HCT116 (cell line): Measurements from ENCODE around the gene POC1A. TPM values are rescaled to one million over a fixed set of nuclear protein-coding genes. Genes with fewer than 3 reads are reported as not detected.

Experiments
- ATAC-seq: fragments of 200-7000 bp; cut with Tn5 transposase; 2 replicates; pipeline ENCODE4 v1.9.1; 2020; ENCODE audit warnings: mild to moderate bottlenecking, moderate library complexity
- BruUV-seq: library from RNA; stranded (reverse); fragments of 400-500 nt; replicated peaks from 2 replicates; lab custom pipeline; 2021; lab: Mats Ljungman, UMichigan
- CTCF ChIA-PET: fragments of 300-600 bp; sonication (Branson Sonifier 250); formaldehyde crosslinking; loops from one replicate; lab custom pipeline; 2021; ENCODE audit warnings: antibody characterized with exemption; lab: Charles Lee
- POLR2A ChIA-PET: fragments of 300-600, 350-600 bp; sonication (Branson Sonifier 250); formaldehyde crosslinking; loops from one replicate; lab custom pipeline; 2021; ENCODE audit warnings: antibody characterized with exemption; lab: Charles Lee
- RAD21 ChIA-PET, 2 experiments: fragments of 300-600 bp; sonication (Branson Sonifier 250); formaldehyde crosslinking; loops; one replicate each; lab custom pipeline; 2023; ENCODE audit warnings: low total read pairs in 2 of 2; ENCODE audit not compliant: uncharacterized antibody in 2 of 2, unreplicated experiment in 2 of 2, low non-redundant PET in 1 of 2; lab: Charles Lee
- DNase-seq: peaks from one replicate; pipeline ENCODE4 v3.0.0-alpha.2; 2010; ENCODE audit warnings: low read depth, low spot score
- H2AFZ ChIP-seq: fragments of 200-600 bp; shearing (Covaris generic), sonication (generic); 2 replicates; pipeline ENCODE4 v1.6.1; 2017; ENCODE audit warnings: low read depth, mixed run types, mixed read lengths, antibody characterized with exemption, low read length; ENCODE audit not compliant: poor library complexity, severe bottlenecking
- H3K27ac ChIP-seq: 2 replicates; pipeline ENCODE4 v1.5.1; 2012; ENCODE audit warnings: low read depth, low read length
- H3K27me3 ChIP-seq: fragments of 200-600 bp; sonication (generic); 2 replicates; pipeline ENCODE4 v1.6.1; 2016; ENCODE audit warnings: mixed run types, low read length, mixed read lengths; ENCODE audit not compliant: insufficient read depth
- H3K36me3 ChIP-seq, 2 experiments: fragments of 200-500 bp in 1 of 2; fragments of 200-600 bp in 1 of 2; sonication (Bioruptor generic) in 1 of 2; sonication (generic) in 1 of 2; 2 replicates each; pipeline versions ENCODE4 v1.5.1 to v1.6.1; 2014 to 2016; ENCODE audit warnings: low read length in 2 of 2, inconsistent platforms in 1 of 2, mixed read lengths in 1 of 2, mixed run types in 1 of 2; ENCODE audit not compliant: insufficient read depth in 2 of 2, control insufficient read depth in 1 of 2
- H3K4me1 ChIP-seq, 2 experiments: fragments of 200-600 bp in 1 of 2; sonication (generic) in 1 of 2; 2 replicates each; pipeline versions ENCODE4 v1.5.1 to v1.6.1; 2012 to 2017; ENCODE audit warnings: low read length in 2 of 2, inconsistent platforms in 1 of 2, mild to moderate bottlenecking in 1 of 2, mixed read lengths in 1 of 2, mixed run types in 1 of 2, moderate library complexity in 1 of 2; ENCODE audit not compliant: insufficient read depth in 2 of 2, control insufficient read depth in 1 of 2
- H3K4me2 ChIP-seq: fragments of 200-600 bp; sonication (generic); 2 replicates; pipeline ENCODE4 v1.6.1; 2017; ENCODE audit warnings: mixed run types, low read length, mixed read lengths
- H3K4me3 ChIP-seq, 2 experiments: fragments of 200-600 bp in 1 of 2; sonication (generic) in 1 of 2; replicated peaks in 1 of 2; 2 replicates each; pipeline ENCODE4 v1.5.1; 2011 to 2016; ENCODE audit warnings: low read length in 2 of 2, control low read depth in 1 of 2, low read depth in 1 of 2, mild to moderate bottlenecking in 1 of 2, mixed read lengths in 1 of 2, mixed run types in 1 of 2
- H3K79me2 ChIP-seq: fragments of 200-600 bp; sonication (generic); 2 replicates; pipeline ENCODE4 v1.6.1; 2017; ENCODE audit warnings: mild to moderate bottlenecking, mixed run types, low read length, moderate library complexity, mixed read lengths; ENCODE audit not compliant: insufficient read depth
- H3K9ac ChIP-seq: fragments of 200-600 bp; sonication (generic); 2 replicates; pipeline ENCODE4 v1.6.1; 2016; ENCODE audit warnings: low read length, mixed read lengths
- H3K9me2 ChIP-seq: fragments of 200-600 bp; sonication (generic), shearing (Covaris generic); 2 replicates; pipeline ENCODE4 v1.6.1; 2017; ENCODE audit warnings: mixed run types, mild to moderate bottlenecking, moderate library complexity; ENCODE audit not compliant: insufficient read depth
- H3K9me3 ChIP-seq, 2 experiments: fragments of 200-500 bp in 1 of 2; fragments of 200-600 bp in 1 of 2; sonication (Bioruptor generic) in 1 of 2; sonication (generic) in 1 of 2; 2 replicates each; pipeline ENCODE4 v1.6.1; 2014 to 2017; ENCODE audit warnings: low read length in 2 of 2, mixed read lengths in 2 of 2, inconsistent platforms in 1 of 2, low read depth in 1 of 2, mild to moderate bottlenecking in 1 of 2, mixed run types in 1 of 2, moderate library complexity in 1 of 2; ENCODE audit not compliant: control insufficient read depth in 1 of 2, insufficient read depth in 1 of 2
- H4K20me1 ChIP-seq: fragments of 200-600 bp; sonication (generic), shearing (Covaris generic); 2 replicates; pipeline ENCODE4 v1.6.1; 2017; ENCODE audit warnings: mixed run types, mild to moderate bottlenecking, moderate library complexity; ENCODE audit not compliant: insufficient read depth
- CEBPB ChIP-seq: IDR thresholded peaks from 2 replicates; pipeline ENCODE4 v1.6.1; 2012; ENCODE audit warnings: low read depth
- EGR1 ChIP-seq: IDR thresholded peaks from 2 replicates; pipeline ENCODE4 v1.6.1; 2012; ENCODE audit warnings: low read depth
- ELF1 ChIP-seq: IDR thresholded peaks from 2 replicates; pipeline ENCODE4 v1.6.1; 2012; ENCODE audit warnings: low read depth, borderline replicate concordance
- EZH2phosphoT487 ChIP-seq: fragments of 200-600 bp; IDR thresholded peaks from 2 replicates; pipeline ENCODE4 v1.6.1; 2018; ENCODE audit warnings: antibody characterized with exemption, borderline replicate concordance
- JUND ChIP-seq: IDR thresholded peaks from 2 replicates; pipeline ENCODE4 v1.6.1; 2012
- POLR2AphosphoS5 ChIP-seq: IDR thresholded peaks from 2 replicates; pipeline ENCODE4 v1.6.1; 2011; ENCODE audit warnings: mild to moderate bottlenecking, low read depth, low read length, moderate library complexity
- RAD21 ChIP-seq: IDR thresholded peaks from 2 replicates; pipeline ENCODE4 v1.6.1; 2012; ENCODE audit warnings: low read depth, mild to moderate bottlenecking
- SP1 ChIP-seq: IDR thresholded peaks from 2 replicates; pipeline ENCODE4 v1.6.1; 2012; ENCODE audit warnings: low read depth
- SRF ChIP-seq: IDR thresholded peaks from 2 replicates; pipeline ENCODE4 v1.6.1; 2012; ENCODE audit warnings: low read depth
- TCF7L2 ChIP-seq: IDR thresholded peaks from 2 replicates; pipeline ENCODE4 v1.7.0; 2011; ENCODE audit warnings: borderline replicate concordance, inconsistent platforms; ENCODE audit not compliant: insufficient read depth, insufficient read length; ENCODE audit errors: extremely low read depth
- YY1 ChIP-seq: IDR thresholded peaks from 2 replicates; pipeline ENCODE4 v1.6.1; 2011; ENCODE audit warnings: low read length, low read depth, moderate library complexity, mild to moderate bottlenecking; ENCODE audit not compliant: insufficient replicate concordance; ENCODE audit errors: extremely low read depth
- ZFX ChIP-seq: fragments of 450-650 bp; IDR thresholded peaks from 2 replicates; pipeline ENCODE4 v1.6.1; 2017
- ZNF274 ChIP-seq: fragments of 200-500 bp; sonication (Bioruptor generic); IDR thresholded peaks from 2 replicates; pipeline ENCODE4 v1.6.1; 2014; ENCODE audit warnings: mild to moderate bottlenecking, low read depth, low read length, inconsistent platforms
- intact Hi-C: fragments of 100-400 bp; cut with micrococcal nuclease; formaldehyde crosslinking; loops from 2 replicates; pipeline ENCODE4 v1.10.0; 2022
- total RNA-seq: library from RNA; stranded (reverse); gene quantifications from one replicate; pipeline ENCODE4 v1.2.1, GENCODE V29; 2021; ENCODE audit not compliant: unreplicated experiment
- TF ChIP-seq, protein P1 (sequence below): IDR thresholded peaks from 2 replicates; pipeline ENCODE4 v1.6.1; 2011; ENCODE audit warnings: mild to moderate bottlenecking, low read length, moderate library complexity; ENCODE audit not compliant: insufficient replicate concordance; ENCODE audit errors: extremely low read depth
- TF ChIP-seq, protein P2 (sequence below), 3 experiments: fragments of 200-600 bp in 1 of 3; sonication (generic) in 1 of 3; IDR thresholded peaks in 2 of 3; conservative IDR thresholded peaks in 1 of 3; 2 replicates each; pipeline ENCODE4 v1.5.1; 2012 to 2017; ENCODE audit warnings: low read depth in 2 of 3, low read length in 2 of 3, antibody characterized with exemption in 1 of 3, borderline replicate concordance in 1 of 3, control low read depth in 1 of 3, mild to moderate bottlenecking in 1 of 3, mixed read lengths in 1 of 3, mixed run types in 1 of 3, moderate library complexity in 1 of 3; ENCODE audit not compliant: insufficient read depth in 1 of 3

Gene POC1A
- total RNA-seq, 1 experiment from 2014 or later = 34.0 TPM

GRCh38 chr3:52188556-52188955 lies 34.3 kb upstream of the POC1A start:
- H3K9ac ChIP-seq = no peak overlapping the region
- no peaks in the 10 kb centered on the region for H3K9me2 ChIP-seq
- peaks cover 0 to 9% of the 10 kb centered on the region in 2 experiments; a peak in 3 of 4 replicates for H3K4me1 ChIP-seq
- BruUV-seq = no TSS peak
- no peaks in the 10 kb centered on the region for H4K20me1 ChIP-seq
- H3K9me3 ChIP-seq = no peaks in the 10 kb centered on the region
- H3K36me3 ChIP-seq = no peaks in the 10 kb centered on the region
- ATAC-seq = no peak
- intact Hi-C loops = no loop called here
- ChIA-PET RAD21 (no interaction called here), CTCF (no interaction called here), POLR2A (no interaction called here)
- H3K27me3 ChIP-seq = no peaks in the 10 kb centered on the region
- TF ChIP-seq ELF1 = no peak
- no peak for TF ChIP-seq SP1
- no peak for TF ChIP-seq ZNF274
- no peak overlapping the region for H2AFZ ChIP-seq
- H3K79me2 ChIP-seq = no peaks in the 10 kb centered on the region
- H3K4me2 ChIP-seq = no peak overlapping the region
- no peak overlapping the region for H3K27ac ChIP-seq
- no peak overlapping the region for H3K4me3 ChIP-seq
- DNase-seq = no peak

GRCh38 chr3:52186729-52187128 lies 32.5 kb upstream of the POC1A start:
- no peak for ATAC-seq
- no peak overlapping the region for H3K4me2 ChIP-seq
- POLR2A ChIA-PET = no interaction called here

More at GRCh38 chr3:52186729-52187128, 32.5 kb upstream of the POC1A start:
- DNase-seq = no peak
- Histone ChIP-seq H3K9me3 (no peaks in the 10 kb centered on the region), H3K9me2 (no peaks in the 10 kb centered on the region), H3K27me3 (no peaks in the 10 kb centered on the region), H3K4me3 (no peak overlapping the region), H4K20me1 (no peaks in the 10 kb centered on the region), H3K9ac (no peak overlapping the region), H3K4me1 (no peaks in the 10 kb centered on the region), H2AFZ (no peak overlapping the region), H3K27ac (no peak overlapping the region), H3K79me2 (no peaks in the 10 kb centered on the region), H3K36me3 (no peaks in the 10 kb centered on the region)
- TF ChIP-seq EZH2phosphoT487 = no peak
- TF ChIP-seq TCF7L2 = no peak
- TF ChIP-seq SP1 = no peak
- TF ChIP-seq ELF1 = no peak
- TF ChIP-seq, protein P1, sequence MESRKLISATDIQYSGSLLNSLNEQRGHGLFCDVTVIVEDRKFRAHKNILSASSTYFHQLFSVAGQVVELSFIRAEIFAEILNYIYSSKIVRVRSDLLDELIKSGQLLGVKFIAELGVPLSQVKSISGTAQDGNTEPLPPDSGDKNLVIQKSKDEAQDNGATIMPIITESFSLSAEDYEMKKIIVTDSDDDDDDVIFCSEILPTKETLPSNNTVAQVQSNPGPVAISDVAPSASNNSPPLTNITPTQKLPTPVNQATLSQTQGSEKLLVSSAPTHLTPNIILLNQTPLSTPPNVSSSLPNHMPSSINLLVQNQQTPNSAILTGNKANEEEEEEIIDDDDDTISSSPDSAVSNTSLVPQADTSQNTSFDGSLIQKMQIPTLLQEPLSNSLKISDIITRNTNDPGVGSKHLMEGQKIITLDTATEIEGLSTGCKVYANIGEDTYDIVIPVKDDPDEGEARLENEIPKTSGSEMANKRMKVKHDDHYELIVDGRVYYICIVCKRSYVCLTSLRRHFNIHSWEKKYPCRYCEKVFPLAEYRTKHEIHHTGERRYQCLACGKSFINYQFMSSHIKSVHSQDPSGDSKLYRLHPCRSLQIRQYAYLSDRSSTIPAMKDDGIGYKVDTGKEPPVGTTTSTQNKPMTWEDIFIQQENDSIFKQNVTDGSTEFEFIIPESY = no peak
- no peak for TF ChIP-seq POLR2AphosphoS5
- no peak for TF ChIP-seq SRF
- TF ChIP-seq EGR1 = no peak
- TF ChIP-seq RAD21 = no peak
- TF ChIP-seq ZFX = no peak
- no peak for TF ChIP-seq CEBPB
- TF ChIP-seq, protein P2, sequence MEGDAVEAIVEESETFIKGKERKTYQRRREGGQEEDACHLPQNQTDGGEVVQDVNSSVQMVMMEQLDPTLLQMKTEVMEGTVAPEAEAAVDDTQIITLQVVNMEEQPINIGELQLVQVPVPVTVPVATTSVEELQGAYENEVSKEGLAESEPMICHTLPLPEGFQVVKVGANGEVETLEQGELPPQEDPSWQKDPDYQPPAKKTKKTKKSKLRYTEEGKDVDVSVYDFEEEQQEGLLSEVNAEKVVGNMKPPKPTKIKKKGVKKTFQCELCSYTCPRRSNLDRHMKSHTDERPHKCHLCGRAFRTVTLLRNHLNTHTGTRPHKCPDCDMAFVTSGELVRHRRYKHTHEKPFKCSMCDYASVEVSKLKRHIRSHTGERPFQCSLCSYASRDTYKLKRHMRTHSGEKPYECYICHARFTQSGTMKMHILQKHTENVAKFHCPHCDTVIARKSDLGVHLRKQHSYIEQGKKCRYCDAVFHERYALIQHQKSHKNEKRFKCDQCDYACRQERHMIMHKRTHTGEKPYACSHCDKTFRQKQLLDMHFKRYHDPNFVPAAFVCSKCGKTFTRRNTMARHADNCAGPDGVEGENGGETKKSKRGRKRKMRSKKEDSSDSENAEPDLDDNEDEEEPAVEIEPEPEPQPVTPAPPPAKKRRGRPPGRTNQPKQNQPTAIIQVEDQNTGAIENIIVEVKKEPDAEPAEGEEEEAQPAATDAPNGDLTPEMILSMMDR (IDR thresholded peaks at IDR 0.05 in 2 of 3, conservative IDR thresholded peaks at IDR 0.05 in 1 of 3; ENCODE audit: borderline replicate concordance in 1 of 3, insufficient read depth in 1 of 3, low read depth in 2 of 3, low read length in 2 of 3) = no peak
- no peak for TF ChIP-seq JUND
- no peak for TF ChIP-seq YY1
- RAD21 ChIA-PET = no interaction called here
- BruUV-seq = no TSS peak
- intact Hi-C loops = no loop called here
- CTCF ChIA-PET = no interaction called here
